Ectodermal cell (in vitro differentiated cells): Measurements from ENCODE around the gene GALNT17.

Source experiments
- H3K27ac ChIP-seq: 2 replicates; pipeline ENCODE4 v1.7.0; 2013; ENCODE audit warnings: mild to moderate bottlenecking, low read depth, low read length; ENCODE audit not compliant: insufficient read depth, poor library complexity, severe bottlenecking
- H3K27me3 ChIP-seq: 2 replicates; pipeline ENCODE4 v1.7.0; 2013; ENCODE audit warnings: mild to moderate bottlenecking, low read length; ENCODE audit not compliant: insufficient read depth, control insufficient read depth, poor library complexity, severe bottlenecking
- H3K36me3 ChIP-seq: one replicate; pipeline ENCODE4 v1.7.0; 2013; ENCODE audit warnings: low read length; ENCODE audit not compliant: control insufficient read depth, insufficient read depth
- H3K4me1 ChIP-seq: one replicate; pipeline ENCODE4 v1.7.0; 2013; ENCODE audit warnings: low read length; ENCODE audit not compliant: control insufficient read depth, insufficient read depth
- H3K4me3 ChIP-seq: 2 replicates; pipeline ENCODE4 v1.7.0; 2013; ENCODE audit warnings: low read depth, low read length, control low read depth; ENCODE audit not compliant: insufficient read depth
- H3K9me3 ChIP-seq: 2 replicates; pipeline ENCODE4 v1.7.0; 2013; ENCODE audit warnings: mild to moderate bottlenecking, low read length, moderate library complexity; ENCODE audit not compliant: control insufficient read depth
- WGBS, 2 experiments: methylation state at CpG; one replicate each; pipeline ENCODE4 v1.1.7; 2013; ENCODE audit warnings: missing lambda C conversion rate in 2 of 2; 5-methylcytosine and 5-hydroxymethylcytosine counted together

GALNT17 gene

GRCh38 chr7:71270558-71270957 is 138.6 kb downstream of the GALNT17 start:
- Histone ChIP-seq H3K4me3 (no peak overlapping the region), H3K36me3 (no peaks in the 10 kb centered on the region), H3K9me3 (no peaks in the 10 kb centered on the region), H3K4me1 (peaks cover 12% of the 10 kb centered on the region), H3K27me3 (no peaks in the 10 kb centered on the region), H3K27ac (no peak overlapping the region)
- WGBS, 2 experiments, result 93 to 100% methylated on average over 1 of the region's 2 CpGs

DNA sequence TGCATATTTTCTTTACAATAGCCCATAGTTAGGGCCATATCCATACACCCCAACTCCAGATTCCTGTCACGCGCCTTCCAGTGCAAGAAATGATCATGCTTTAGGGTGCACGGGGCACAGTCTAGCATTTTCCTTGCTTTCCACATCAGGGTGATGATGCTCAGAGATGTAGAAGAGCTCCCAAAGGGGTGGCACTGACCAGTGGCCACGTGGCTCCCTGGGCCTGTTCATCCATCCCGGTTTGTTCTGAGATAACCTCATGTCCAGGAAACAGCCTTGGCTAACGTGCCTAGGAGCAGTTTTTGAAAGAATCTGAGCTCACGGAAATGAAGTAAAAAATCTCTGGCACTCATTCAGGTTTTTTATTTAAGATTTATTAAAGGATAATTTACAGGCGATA is 139.3 kb downstream of the GALNT17 start:
- Histone ChIP-seq H3K9me3 (no peaks in the 10 kb centered on the region), H3K4me3 (no peak overlapping the region), H3K27ac (no peak overlapping the region), H3K27me3 (no peaks in the 10 kb centered on the region), H3K36me3 (peaks cover 3% of the 10 kb centered on the region), H3K4me1 (peaks cover 12% of the 10 kb centered on the region)
- WGBS, 2 experiments, result 95 to 96% methylated on average over 7 to 8 of the region's 8 CpGs

DNA sequence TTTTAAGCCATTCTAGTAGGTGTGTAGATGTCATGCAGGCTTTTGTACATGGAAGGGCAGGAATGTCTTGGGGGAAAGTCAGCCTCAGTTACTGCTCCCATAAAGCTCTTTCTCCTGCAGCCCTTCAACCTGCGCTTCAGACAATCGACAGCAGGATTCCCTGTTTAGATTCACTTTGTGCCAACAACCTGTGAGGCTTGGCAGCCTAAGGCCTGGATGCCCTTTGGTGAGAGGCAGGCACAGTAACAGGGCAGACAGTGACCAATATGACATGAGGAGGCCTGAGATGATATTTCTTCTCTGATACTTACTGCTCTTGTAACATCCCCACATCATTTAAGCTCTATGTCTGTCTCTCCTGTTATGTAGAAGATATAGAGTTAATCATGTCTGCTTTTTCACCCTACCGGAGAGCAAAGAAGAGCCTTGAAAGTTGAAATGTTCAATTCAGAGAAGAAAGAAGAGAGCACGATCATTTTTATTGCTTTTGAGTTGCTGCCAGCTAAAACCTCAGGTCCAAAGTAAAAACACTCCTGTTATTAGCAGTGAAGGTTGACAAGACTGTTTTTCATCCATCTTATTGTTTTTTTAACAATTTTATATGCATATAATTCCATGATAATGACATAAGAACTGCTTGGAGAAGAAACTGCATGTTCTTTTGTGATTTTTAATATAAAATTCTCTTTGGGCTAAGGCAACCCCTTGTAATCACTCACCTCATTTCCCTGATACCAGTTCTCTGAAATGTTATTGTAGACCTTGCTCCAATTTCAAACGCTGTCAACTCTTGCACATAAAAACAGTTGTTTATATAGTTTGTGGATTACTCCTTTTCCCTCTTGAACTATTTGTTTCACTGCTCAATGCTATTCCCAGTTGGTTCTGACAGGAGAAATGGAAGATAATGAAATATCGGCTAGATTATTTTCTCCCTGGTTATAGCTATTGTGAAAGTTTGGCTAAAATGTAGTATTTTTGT is 140.9 kb downstream of the GALNT17 start:
- Histone ChIP-seq H3K36me3 (peaks cover 4% of the 10 kb centered on the region), H3K27me3 (no peaks in the 10 kb centered on the region), H3K27ac (no peak overlapping the region), H3K4me1 (peaks cover 3% of the 10 kb centered on the region), H3K4me3 (no peak overlapping the region), H3K9me3 (no peaks in the 10 kb centered on the region)
- 93 to 96% methylated on average over 6 of the region's 6 CpGs for WGBS, 2 experiments

- 97 to 98% methylated on average over 2 of the region's 2 CpGs for WGBS, 2 experiments
- Histone ChIP-seq H3K9me3 (no peaks in the 10 kb centered on the region), H3K4me3 (no peak overlapping the region), H3K27me3 (no peaks in the 10 kb centered on the region), H3K36me3 (peaks cover 4% of the 10 kb centered on the region), H3K4me1 (peaks cover 5% of the 10 kb centered on the region), H3K27ac (no peak overlapping the region)
Measured at GRCh38 chr7:71278257-71278656, 146.3 kb downstream of the GALNT17 start.

DNA sequence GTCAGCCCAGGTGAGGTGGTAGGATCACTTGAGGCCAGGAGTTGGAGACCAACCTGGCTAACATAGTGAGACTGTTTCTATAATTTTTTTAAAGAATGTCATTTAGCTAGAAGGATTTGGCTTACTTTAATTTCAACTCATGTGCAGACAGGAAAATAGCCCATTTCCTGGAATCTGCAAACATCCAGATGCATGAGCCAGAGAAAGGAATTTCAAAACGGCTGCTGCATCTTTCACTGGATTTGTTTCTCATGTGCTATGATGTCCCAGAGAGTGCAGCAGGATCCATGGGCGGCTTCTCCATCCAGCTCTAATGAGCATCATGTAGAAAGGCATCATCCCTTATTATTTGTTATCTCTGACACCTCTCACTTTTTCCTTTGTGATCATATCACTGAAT is 149.3 kb downstream of the GALNT17 start:
- Histone ChIP-seq H3K36me3 (peaks cover under 1% of the 10 kb centered on the region), H3K27ac (no peak overlapping the region), H3K4me3 (no peak overlapping the region), H3K27me3 (no peaks in the 10 kb centered on the region), H3K4me1 (peaks cover 15% of the 10 kb centered on the region), H3K9me3 (no peaks in the 10 kb centered on the region)
- 87 to 95% methylated on average over 2 of the region's 2 CpGs for WGBS, 2 experiments

- Histone ChIP-seq H3K36me3 (no peaks in the 10 kb centered on the region), H3K27me3 (no peaks in the 10 kb centered on the region), H3K27ac (no peak overlapping the region), H3K9me3 (no peaks in the 10 kb centered on the region), H3K4me1 (peaks cover 15% of the 10 kb centered on the region), H3K4me3 (no peak overlapping the region)
- WGBS, 2 experiments, result 86 to 88% methylated on average over 11 of the region's 11 CpGs
Measured at GRCh38 chr7:71283802-71284201, 151.9 kb downstream of the GALNT17 start.

- no peaks in the 10 kb centered on the region for H3K36me3 ChIP-seq
- H3K27me3 ChIP-seq, result no peaks in the 10 kb centered on the region
- H3K4me3 ChIP-seq, result no peak overlapping the region
- H3K4me1 ChIP-seq, result peaks cover 15% of the 10 kb centered on the region
- H3K27ac ChIP-seq, result no peak overlapping the region
- no peaks in the 10 kb centered on the region for H3K9me3 ChIP-seq
- WGBS, 2 experiments, result 84 to 98% methylated on average over 4 of the region's 4 CpGs
Measured at GRCh38 chr7:71285571-71286145, 153.7 kb downstream of the GALNT17 start.

DNA sequence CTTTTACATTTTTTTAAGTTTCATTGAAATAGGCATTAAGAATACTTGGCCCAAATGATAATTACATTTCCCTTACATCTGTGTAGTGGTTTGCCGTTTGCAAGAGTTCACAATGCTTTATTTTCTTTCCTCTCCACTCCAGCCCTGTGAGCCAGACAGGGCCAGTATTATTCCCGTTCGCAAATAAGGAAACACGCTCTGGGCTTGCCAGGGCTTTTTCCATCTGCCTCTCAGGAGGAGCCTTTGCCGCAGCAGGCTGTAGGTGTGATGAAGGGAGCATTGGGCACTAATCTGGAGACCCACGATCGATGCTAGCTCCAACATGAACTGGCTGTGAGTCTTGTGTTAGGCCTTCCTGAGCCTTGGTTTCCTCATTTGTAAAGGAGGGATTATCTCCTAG is 154.4 kb downstream of the GALNT17 start:
- Histone ChIP-seq H3K36me3 (no peaks in the 10 kb centered on the region), H3K4me3 (no peak overlapping the region), H3K27ac (no peak overlapping the region), H3K4me1 (peaks cover 15% of the 10 kb centered on the region), H3K27me3 (no peaks in the 10 kb centered on the region), H3K9me3 (no peaks in the 10 kb centered on the region)
- WGBS, 2 experiments, result 82 to 83% methylated on average over 7 of the region's 7 CpGs

GRCh38 chr7:71286924-71287323 is 155.0 kb downstream of the GALNT17 start:
- no peaks in the 10 kb centered on the region for H3K27me3 ChIP-seq
- no peak overlapping the region for H3K4me3 ChIP-seq
- H3K36me3 ChIP-seq, result no peaks in the 10 kb centered on the region
- no peak overlapping the region for H3K27ac ChIP-seq
- 90 to 91% methylated on average over 9 of the region's 9 CpGs for WGBS, 2 experiments
- H3K4me1 ChIP-seq, result peaks cover 13% of the 10 kb centered on the region
- no peaks in the 10 kb centered on the region for H3K9me3 ChIP-seq

GRCh38 chr7:71290452-71290851 is 158.5 kb downstream of the GALNT17 start:
- Histone ChIP-seq H3K4me1 (peaks cover 7% of the 10 kb centered on the region), H3K9me3 (no peaks in the 10 kb centered on the region), H3K27me3 (no peaks in the 10 kb centered on the region), H3K36me3 (no peaks in the 10 kb centered on the region), H3K27ac (no peak overlapping the region), H3K4me3 (no peak overlapping the region)
- 79 to 80% methylated on average over 4 of the region's 4 CpGs for WGBS, 2 experiments
